Mammary epithelial cell (primary cell): ENCODE measurements around the gene GPHB5.

Source experiments
- CTCF ChIP-seq, 2 donors: IDR thresholded peaks in 1 of 2; conservative IDR thresholded peaks in 1 of 2; 2 replicates each; pipeline ENCODE4 v1.5.1; 2011 to 2012; ENCODE audit warnings: inconsistent platforms in 2 of 2, low read length in 2 of 2, mild to moderate bottlenecking in 2 of 2, control low read depth in 1 of 2, low read depth in 1 of 2; ENCODE audit not compliant: insufficient read depth in 1 of 2; ENCODE audit errors: extremely low read depth in 1 of 2
- EZH2 ChIP-seq: IDR thresholded peaks from 2 replicates; pipeline ENCODE4 v1.6.1; 2012; ENCODE audit warnings: low read length, inconsistent platforms, borderline replicate concordance

- TF ChIP-seq CTCF (conservative IDR thresholded peaks at IDR 0.05 in 1 of 2, IDR thresholded peaks at IDR 0.05 in 1 of 2; ENCODE audit: extremely low read depth in 1 of 2, insufficient read depth in 1 of 2, low read depth in 1 of 2, low read length in 2 of 2) (no peak), EZH2 (no peak)
Observed at GRCh38 chr14:63282997-63283883, 35.5 kb downstream of the GPHB5 start.
